Skeletal muscle tissue (tissue), 4 donors: ENCODE results near the gene SENP8. TPM values are rescaled to one million over a fixed set of nuclear protein-coding genes. Genes with fewer than 3 reads are reported as not detected.

Experiments
- H3K27ac ChIP-seq: one replicate; pipeline ENCODE4 v1.7.0; 2013; ENCODE audit warnings: mild to moderate bottlenecking, low read depth, low read length, inconsistent platforms
- H3K27me3 ChIP-seq, 3 donors: one replicate each; pipeline ENCODE4 v1.7.0; 2013; ENCODE audit warnings: low read length in 3 of 3; ENCODE audit not compliant: control insufficient read depth in 3 of 3, insufficient read depth in 3 of 3
- H3K36me3 ChIP-seq, 3 donors: one replicate each; pipeline ENCODE4 v1.7.0; 2013; ENCODE audit warnings: low read length in 3 of 3; ENCODE audit not compliant: control insufficient read depth in 3 of 3, insufficient read depth in 3 of 3
- H3K4me1 ChIP-seq, 3 donors: one replicate each; pipeline ENCODE4 v1.7.0; 2013; ENCODE audit warnings: low read length in 3 of 3, mild to moderate bottlenecking in 3 of 3; ENCODE audit not compliant: control insufficient read depth in 3 of 3, insufficient read depth in 3 of 3
- H3K4me3 ChIP-seq, 3 donors: one replicate each; pipeline ENCODE4 v1.7.0; 2013; ENCODE audit warnings: low read length in 3 of 3
- H3K9ac ChIP-seq, 3 donors: one replicate each; pipeline ENCODE4 v1.7.0; 2013; ENCODE audit warnings: low read length in 3 of 3, mild to moderate bottlenecking in 3 of 3, moderate library complexity in 2 of 3, low read depth in 1 of 3
- H3K9me3 ChIP-seq, 3 donors: one replicate each; pipeline ENCODE4 v1.7.0; 2013; ENCODE audit warnings: low read length in 3 of 3; ENCODE audit not compliant: control insufficient read depth in 3 of 3
- total RNA-seq: library from RNA; depleted of rRNA; stranded (reverse); fragments of >200 nt; gene quantifications from one replicate; pipeline ENCODE4 v1.2.3, GENCODE V29; 2014
- donor health status: Osteomylitis.

SENP8 gene
- total RNA-seq, 1 donor from 2014 or later, result 2.1 TPM

GRCh38 chr15:72182244-72182643, 64.0 kb downstream of the SENP8 start:
- Histone ChIP-seq H3K9ac (no peak overlapping the region), H3K4me1 (peaks cover 13 to 25% (median 18%) of the 10 kb centered on the region in 3 donors), H3K4me3 (no peak overlapping the region), H3K27me3 (peaks cover 0 to 5% (median 4%) of the 10 kb centered on the region in 3 donors), H3K9me3 (no peaks in the 10 kb centered on the region), H3K27ac (no peak overlapping the region), H3K36me3 (no peaks in the 10 kb centered on the region)

GRCh38 chr15:72182673-72183072, 64.5 kb downstream of the SENP8 start:
- peaks cover 13 to 25% (median 18%) of the 10 kb centered on the region in 3 donors for H3K4me1 ChIP-seq
- peaks cover 0 to 5% (median 4%) of the 10 kb centered on the region in 3 donors for H3K27me3 ChIP-seq
- no peaks in the 10 kb centered on the region for H3K36me3 ChIP-seq
- H3K4me3 ChIP-seq, result no peak overlapping the region
- H3K27ac ChIP-seq, result no peak overlapping the region
- H3K9ac ChIP-seq, result no peak overlapping the region
- H3K9me3 ChIP-seq, result no peaks in the 10 kb centered on the region

DNA sequence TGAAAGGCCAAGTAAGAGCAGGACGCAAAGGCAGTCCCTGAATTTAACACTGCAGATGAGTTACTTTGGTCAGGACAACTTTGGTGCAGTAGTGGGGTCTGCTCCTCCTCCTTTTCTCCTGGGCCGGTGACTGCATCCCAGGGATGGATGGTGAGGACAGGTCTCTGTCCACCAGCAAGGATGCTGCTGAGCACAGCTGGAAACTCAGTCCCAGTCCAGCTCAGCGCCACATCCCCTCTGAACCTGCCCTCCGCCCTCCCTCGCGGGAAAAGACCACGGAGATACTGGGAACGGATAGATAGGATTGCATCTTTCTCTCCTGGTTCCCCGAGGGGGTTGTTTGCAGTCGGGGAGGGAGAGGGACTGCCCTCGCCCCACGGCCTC, 65.6 kb downstream of the SENP8 start:
- Histone ChIP-seq H3K36me3 (no peaks in the 10 kb centered on the region), H3K9ac (peak overlapping the region; percentile 27 to 72 (median 54)), H3K27me3 (peaks cover 0 to 5% (median 4%) of the 10 kb centered on the region in 3 donors), H3K4me1 (peaks cover 13 to 25% (median 18%) of the 10 kb centered on the region in 3 donors), H3K9me3 (no peaks in the 10 kb centered on the region), H3K4me3 (peak overlapping the region; percentile 17 to 68 (median 65)), H3K27ac (no peak overlapping the region)

DNA sequence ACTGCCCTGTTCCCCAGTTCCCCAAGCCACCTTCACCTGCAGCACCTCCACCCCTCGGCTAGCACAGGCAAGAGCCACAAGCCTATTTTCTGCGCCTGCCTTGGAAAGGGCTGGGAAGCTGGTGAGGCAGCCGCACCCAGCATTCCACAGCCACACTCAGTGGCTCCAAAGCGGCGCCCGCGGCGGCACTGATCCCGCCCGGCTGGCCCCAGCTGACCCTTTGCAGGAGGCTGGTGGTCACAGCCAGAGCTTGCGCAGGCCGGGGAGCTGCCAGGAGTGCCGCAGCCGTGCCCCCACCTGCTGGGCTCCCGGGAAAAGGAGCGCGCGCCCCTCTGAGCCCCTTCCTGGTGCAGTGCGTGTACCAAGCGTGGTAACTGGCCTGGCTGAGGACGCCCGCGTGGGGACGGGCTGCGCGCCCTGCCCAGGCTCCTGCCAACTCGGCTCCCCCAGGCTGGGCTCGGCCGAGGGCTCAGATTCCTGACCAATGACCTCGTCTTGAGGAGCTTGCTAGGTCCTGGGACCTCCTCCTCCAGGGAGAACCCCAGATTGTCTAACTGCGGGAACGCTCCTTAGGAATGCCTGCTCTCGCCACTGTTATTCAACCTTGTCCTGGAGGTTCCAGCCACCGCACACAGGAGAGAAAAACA, 66.1 kb downstream of the SENP8 start:
- Histone ChIP-seq H3K9ac (peak overlapping the region; percentile 27 to 72 (median 54)), H3K9me3 (no peaks in the 10 kb centered on the region), H3K36me3 (no peaks in the 10 kb centered on the region), H3K27me3 (peaks cover 0 to 5% (median 4%) of the 10 kb centered on the region in 3 donors), H3K4me1 (peaks cover 13 to 25% (median 18%) of the 10 kb centered on the region in 3 donors), H3K27ac (no peak overlapping the region), H3K4me3 (peak overlapping the region; percentile 30 to 68 (median 65))

DNA sequence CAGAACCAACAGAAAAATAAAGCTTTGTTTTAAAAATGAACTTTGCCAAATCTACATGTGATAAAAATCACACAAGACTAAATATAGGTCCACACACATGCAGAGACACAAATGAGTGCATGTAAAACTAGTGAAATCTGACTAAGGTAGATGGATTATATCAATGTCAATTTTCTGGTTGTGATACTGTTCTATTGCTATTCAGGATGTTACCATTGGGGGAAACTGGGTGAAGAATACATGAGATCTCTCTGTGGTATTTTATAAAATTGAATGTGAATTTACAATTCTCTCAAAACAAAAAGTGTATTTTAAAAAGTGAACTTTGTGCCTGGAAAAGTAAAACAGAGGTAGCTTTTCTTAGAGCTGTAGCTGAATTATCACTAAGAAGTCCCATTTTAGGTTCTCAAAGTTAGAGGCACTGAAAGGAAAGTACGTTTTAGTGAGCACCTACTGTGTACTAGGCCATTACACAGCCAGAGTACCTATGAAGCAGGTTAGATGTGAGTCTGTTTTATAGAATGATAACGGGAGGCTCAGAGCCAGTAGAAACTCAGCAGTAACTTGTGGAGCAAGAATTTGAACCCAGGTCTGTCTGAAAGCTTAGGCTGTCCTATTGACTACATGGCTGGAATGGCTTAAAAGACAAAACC, 71.2 kb downstream of the SENP8 start:
- H3K27ac ChIP-seq, result no peak overlapping the region
- H3K36me3 ChIP-seq, result no peaks in the 10 kb centered on the region
- peaks cover 0 to 2% (median 0%) of the 10 kb centered on the region in 3 donors for H3K27me3 ChIP-seq
- H3K4me1 ChIP-seq, result peaks cover 0 to 4% (median 4%) of the 10 kb centered on the region in 3 donors
- H3K9me3 ChIP-seq, result no peaks in the 10 kb centered on the region
- no peak overlapping the region for H3K4me3 ChIP-seq
- no peak overlapping the region for H3K9ac ChIP-seq

GRCh38 chr15:72192416-72192815, 74.2 kb downstream of the SENP8 start:
- Histone ChIP-seq H3K36me3 (no peaks in the 10 kb centered on the region), H3K4me1 (peaks cover 0 to 7% (median 0%) of the 10 kb centered on the region in 3 donors), H3K9ac (no peak overlapping the region)

More at GRCh38 chr15:72192416-72192815, 74.2 kb downstream of the SENP8 start:
- Histone ChIP-seq H3K27ac (no peak overlapping the region), H3K4me3 (no peak overlapping the region), H3K27me3 (peaks cover 0 to 4% (median 3%) of the 10 kb centered on the region in 3 donors), H3K9me3 (no peaks in the 10 kb centered on the region)

Other genes with a start within 250 kb of the SENP8 start
- 88.2 TPM for gene MYO9A, start 253 bp upstream of the SENP8 start, total RNA-seq
- gene GRAMD2A, start 79.4 kb downstream of the SENP8 start, total RNA-seq, result 2.1 TPM
- gene PKM, start 112.8 kb downstream of the SENP8 start, total RNA-seq, result 769 TPM
- gene PARP6, start 154.2 kb downstream of the SENP8 start, total RNA-seq, result 13.0 TPM
- 1.0 TPM for gene CELF6, start 201.8 kb downstream of the SENP8 start, total RNA-seq